Esophagus squamous epithelium (tissue), 4 donors: Measurements from ENCODE around the gene EIF5AL1.
"Not testable (repeated sequence)": the region's sequence is repeated elsewhere in the genome, so short reads cannot be mapped to it uniquely, and the experiment has no call there.

Experiments
- CTCF ChIP-seq, 6 experiments: fragments of 450-650 bp in 4 of 6; fragments of 200-600 bp in 2 of 6; sonication (generic) in 2 of 6; IDR thresholded peaks; one replicate each; pipeline ENCODE4 v1.5.1; 2016 to 2019; ENCODE audit warnings: antibody characterized with exemption in 6 of 6, mild to moderate bottlenecking in 4 of 6, moderate library complexity in 4 of 6
- POLR2A ChIP-seq, 4 donors: fragments of 450-650 bp; IDR thresholded peaks; one replicate each; pipeline ENCODE4 v1.6.1; 2017; ENCODE audit warnings: antibody characterized with exemption in 4 of 4, mild to moderate bottlenecking in 4 of 4, moderate library complexity in 3 of 4

GRCh38 chr10:79509306-79509933 is 2.9 kb upstream of the EIF5AL1 start:
- TF ChIP-seq CTCF, POLR2A (IDR thresholded peaks at IDR 0.05): not testable (repeated sequence)
